Activated CD4-positive, CD25-positive, alpha-beta regulatory T cell treated with anti-CD3 and anti-CD28 coated beads, Interleukin-2, amount 50 U/mL, for 24 hours (primary cell): ENCODE results near the gene OR1I1.

Experiments
- ATAC-seq, 2 donors: fragments of 150-1000 bp; cut with Tn5 transposase; one replicate each; pipeline ENCODE4 v1.10.0; 2021; ENCODE audit warnings: mild to moderate bottlenecking in 1 of 2, moderate library complexity in 1 of 2

The OR1I1 gene

DNA sequence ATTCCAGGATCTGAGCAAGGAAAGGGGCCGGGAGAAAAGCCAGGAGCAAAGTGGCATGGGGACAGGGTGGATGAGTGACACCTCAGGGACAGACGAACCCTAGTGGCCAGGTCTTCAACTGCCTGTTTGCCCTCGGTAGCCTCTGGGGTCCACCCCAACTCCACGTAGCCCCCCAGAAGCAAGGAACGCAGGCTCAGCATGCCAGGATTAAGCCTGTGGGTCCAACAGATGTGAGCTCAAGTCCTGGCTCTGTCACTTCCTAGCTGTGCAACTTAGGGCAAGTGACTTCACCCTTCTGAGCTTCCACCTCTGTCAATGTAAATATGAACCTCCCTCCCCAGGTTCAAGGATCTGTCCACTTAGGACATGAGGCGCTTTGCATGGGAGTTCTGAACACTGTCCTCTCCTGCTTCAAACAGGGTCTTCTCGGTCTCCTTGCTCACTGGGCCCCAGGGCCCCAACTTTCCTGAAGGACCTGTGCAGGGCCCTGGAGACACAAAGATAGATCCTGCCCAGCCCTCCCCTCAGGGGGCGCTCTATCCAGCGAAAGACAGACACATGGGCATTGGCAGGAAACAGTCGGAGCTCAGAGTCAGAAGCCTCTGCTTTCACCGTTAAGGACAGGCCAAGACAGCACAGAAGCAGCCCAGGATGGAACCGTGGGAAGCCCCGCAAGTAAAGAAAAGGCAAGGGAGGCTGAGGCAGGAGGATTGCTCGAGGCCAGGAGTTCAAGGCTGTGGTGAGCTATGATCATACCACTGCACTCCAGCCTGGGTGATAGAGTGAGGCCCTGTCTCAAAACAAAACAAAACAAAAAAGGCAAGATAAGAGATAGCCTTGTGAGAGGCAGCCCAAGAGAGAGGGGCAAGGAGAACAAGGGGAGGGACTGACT lies 38.4 kb downstream of the OR1I1 start:
- ATAC-seq = no peak

- no peak for ATAC-seq
These were observed 40.5 kb downstream of the OR1I1 start for GRCh38 chr19:15122331-15123030.

DNA sequence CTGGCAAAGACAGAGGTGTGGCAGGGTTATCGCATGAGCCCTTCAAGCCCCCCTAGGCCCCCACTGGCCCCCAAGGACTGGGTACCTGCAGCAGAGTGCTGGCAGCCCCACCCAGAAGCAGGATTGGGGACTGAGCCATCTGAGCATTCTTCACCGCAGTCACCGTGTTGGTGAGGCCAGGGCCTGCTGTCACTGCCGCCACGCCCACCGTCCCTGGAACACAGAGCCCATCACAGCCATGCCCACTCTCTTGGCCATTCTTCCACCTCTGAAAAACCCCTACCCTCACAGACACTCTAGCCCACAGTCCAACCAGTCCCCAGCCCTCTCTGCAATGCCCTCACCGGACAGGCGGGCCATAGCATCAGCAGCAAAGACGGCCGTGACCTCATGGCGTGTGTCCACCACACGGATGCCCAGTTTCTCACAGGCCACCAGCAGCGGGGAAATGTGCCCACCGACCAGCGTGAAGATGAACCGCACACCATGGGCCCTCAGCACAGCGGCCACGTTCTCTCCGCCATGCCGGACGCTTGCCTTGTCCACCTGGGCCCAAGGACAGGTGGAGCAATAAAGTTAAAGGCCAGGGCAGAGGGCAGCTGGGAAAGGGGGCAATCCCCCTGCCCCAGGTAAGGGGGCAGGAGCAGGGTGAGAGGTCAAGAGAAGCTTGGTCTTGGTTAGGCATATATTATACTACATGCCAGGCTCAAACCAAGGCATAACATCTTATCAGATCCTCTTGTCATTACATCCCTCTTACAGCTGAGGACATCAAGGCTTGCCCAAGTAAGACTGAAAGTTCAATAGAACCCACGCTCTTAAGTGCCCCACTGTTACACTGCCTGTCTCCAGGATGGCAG lies 41.2 kb downstream of the OR1I1 start:
- ATAC-seq = no peak

DNA sequence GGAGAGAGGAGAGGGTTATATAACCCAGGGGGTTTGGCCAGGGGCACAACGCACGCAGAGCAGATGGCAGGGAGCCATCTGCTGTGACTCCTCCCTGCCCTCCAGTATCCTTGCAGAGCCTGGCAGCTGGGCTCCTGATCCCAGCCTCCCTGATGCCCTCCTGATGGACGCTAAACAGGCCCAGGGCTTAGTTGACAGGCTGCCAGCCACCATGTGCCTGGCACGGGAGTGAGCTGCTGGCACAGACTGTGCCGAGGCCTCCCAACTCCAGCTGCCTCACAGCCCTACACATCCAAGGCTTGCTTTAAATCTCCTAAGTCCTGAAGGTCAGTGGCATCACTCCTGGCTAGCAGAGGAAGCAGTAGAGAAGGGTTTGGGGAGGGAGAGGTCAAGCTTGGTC lies 41.9 kb downstream of the OR1I1 start:
- no peak for ATAC-seq

DNA sequence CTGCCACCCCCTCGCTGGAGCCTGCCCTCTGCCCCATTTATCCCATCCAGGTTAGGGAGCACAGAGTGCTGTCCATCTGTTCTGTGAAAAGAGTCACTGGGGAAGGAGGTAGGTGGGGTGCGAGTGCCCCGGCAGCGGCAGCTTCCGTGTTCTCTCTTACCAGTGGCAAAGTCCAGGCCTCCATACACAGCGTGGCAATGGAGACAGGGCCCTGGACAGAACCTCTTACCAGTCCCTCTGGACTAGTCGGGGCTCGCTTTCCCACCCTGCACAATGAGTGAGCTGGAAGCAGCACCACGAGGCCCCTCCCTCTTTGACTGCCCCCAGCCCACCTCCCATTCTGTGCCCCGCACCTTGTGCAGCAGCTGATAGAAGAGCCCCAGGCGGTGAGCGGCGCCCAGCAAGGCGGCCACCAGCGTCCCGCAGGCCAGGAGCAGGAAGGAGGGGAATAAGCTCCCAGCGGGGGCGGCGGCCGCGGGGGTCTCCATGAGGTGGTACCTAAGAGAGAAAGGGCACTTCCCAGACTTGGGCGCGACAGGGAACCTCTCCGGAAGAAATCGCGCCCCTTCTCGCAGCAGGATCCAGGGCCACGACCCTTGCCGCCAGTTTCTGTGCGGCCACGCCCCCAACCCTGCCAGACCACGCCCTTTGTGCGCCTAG lies 42.7 kb downstream of the OR1I1 start:
- ATAC-seq = no peak

DNA sequence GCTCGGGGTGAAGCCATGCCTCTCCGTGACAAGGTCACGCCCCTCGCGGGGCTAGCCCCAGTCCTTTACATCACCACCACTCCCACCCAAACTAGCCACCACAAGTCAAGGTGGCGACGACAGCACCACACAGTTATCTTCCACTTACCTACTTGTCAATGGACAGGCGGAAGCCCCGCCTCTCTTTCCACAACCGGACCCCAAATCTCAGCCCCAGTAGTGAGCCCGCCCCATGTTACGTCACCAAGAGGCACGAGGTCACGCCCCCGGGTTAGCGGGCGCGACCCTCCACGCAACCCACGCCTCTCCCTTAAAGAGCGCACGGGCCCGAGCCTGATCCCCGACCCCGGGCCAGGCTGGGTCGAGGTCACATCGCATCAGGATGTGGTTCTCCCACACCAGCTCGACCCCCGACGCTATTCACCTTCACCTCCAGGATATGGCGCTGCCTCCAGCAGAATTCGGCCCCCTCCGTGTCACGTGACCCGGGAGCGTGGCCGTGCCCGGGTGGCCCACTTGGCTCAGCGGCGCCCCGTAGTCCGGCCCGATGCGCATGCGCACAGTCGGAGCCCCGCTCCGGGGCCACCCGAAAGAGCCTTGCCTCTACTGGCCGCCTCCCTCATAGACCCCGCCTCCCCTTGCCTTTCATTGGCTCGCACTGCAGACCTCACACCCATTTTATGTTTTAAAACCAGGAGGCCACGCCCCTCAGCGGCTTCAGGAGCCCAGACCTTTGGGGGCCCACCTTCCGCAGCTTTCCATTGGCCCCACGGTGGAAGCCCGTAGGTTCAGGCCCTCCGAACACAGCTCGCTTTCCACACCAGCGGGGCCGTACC lies 43.4 kb downstream of the OR1I1 start:
- peak; percentile 93 to 95 for ATAC-seq

DNA sequence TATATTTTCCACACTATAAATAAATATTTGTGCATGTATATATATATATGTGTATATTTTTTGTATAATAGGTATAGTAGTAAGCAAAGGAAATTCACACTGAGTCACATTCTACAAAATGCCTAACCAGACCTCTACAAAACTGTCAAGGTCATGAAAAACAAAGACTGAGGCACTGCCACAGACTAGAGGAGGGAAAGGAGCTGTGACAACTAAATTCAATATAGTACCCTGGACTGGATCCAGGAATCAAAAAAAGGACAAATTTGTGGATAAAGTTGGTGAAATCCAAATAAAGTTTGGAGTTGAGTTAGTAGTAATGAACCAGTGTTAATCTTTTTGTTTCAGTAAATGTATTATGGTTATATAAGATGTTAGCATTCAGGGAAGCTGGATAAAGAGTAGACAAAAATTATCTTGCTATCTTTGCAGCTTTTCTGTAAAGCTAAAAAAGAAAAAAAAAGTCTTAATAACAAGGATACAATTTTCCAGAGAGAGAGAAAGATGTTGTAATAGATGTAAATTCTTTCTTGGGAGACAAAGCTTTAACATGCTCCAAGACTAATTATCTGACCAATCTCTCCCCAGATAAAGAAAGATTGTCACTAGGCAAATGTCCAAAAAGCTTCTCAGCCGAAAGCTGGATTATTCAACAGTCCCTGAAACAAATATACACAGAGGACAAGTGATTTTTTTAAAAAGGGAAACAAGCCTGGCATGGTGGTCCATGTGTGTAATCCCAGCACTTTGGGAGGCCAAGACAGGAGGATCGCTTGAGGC lies 44.3 kb downstream of the OR1I1 start:
- no peak for ATAC-seq

DNA sequence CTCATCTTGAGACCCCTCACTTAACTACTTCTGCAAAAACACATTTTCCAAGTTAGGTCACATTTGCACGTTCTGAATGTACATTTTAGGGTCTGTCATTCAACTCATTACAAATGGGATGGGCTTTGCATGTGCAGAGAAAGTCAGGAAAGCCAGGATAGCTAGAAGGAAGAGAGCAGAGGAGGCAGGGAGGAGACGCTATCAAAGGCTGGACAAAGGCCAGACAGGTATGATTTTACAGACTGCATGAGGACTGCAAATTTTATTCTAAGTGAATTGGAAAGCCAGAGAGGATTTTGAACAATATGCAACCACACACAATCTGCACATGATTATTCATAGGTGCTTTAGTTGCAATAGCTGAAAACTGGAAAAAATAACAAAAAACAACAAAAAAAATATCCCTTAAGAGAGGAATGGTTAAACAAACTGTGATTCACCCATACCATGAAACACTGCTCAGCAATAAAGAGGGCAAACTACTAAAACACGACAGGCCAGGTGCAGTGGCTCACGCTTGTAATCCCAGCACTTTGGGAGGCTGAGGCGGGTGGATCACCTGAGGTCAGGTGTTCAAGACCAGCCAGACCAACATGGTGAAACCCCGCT lies 46.3 kb downstream of the OR1I1 start:
- no peak for ATAC-seq

GRCh38 chr19:15129856-15130585 lies 48.0 kb downstream of the OR1I1 start:
- no peak for ATAC-seq

DNA sequence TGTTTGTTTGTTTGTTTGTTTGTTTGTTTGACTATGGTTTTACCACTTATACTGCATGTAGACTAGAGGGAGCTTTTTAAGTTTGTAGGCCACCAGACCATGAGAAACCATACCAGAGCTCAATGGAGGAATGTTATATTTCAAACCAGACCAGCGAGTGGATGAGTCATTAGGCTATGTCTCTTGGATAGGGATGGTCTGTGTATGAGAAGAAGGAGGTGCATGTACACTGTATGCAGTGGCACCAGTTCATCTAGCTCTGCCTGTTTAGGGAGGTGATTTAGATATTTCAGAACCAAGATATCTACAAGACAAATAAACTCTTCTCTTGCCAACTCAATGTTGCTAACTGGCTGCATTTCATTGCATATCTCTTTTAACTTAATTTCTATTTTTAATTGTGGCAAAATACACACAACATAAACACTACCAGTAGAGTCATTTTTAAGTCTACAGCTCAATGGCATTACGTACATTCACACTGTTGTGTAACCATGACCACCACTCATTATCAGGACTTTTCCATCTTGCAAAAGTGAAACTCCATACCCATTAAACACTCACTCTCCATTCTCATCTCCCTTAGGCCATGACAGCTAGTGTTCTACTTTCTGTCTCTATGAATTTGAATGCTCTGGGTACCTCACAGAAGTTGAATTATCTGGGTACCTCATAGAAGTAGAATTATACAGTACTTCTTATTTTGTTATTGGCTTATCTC lies 54.4 kb downstream of the OR1I1 start:
- peak in 1 of 2 donors; percentile 43 for ATAC-seq

GRCh38 chr19:15137777-15138176 lies 55.8 kb downstream of the OR1I1 start:
- no peak for ATAC-seq

GRCh38 chr19:15138427-15138826 lies 56.4 kb downstream of the OR1I1 start:
- no peak for ATAC-seq

DNA sequence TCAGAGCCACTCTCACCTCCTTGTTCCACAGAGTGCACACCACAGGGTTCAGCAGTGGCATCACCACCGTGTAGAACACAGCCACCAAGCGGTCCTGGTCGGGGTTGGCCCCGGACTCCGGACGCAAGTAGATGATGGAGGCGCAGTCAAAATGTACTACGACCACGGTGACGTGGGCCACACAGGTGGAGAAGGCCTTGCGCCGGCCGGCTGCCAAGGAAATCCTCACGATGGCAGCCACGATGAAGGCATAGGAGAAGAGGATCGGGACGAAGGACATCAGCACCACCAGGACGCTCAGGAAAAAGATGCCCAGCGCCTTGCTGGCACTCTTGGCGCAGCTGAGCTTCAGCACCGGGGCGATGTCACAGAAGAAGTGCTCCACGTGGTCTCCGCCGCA lies 59.1 kb downstream of the OR1I1 start:
- ATAC-seq = no peak

DNA sequence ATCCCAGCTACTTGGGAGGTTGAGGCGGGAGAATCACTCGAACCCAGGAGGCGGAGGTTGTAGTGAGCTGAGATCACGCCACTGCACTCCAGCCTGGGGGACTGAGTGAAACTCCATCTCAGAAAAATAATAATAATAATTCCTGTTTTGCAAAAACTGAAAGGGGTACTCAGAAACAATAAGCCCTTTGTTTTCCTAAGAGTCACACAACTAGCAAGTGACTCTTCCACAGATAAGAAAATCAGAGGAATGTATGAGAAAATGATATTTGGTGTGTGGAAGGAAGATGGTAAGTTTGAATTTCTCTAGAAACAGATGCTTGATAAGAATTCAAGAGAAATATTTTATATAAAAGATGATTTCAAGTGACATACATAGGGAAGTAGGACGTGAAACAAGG lies 60.3 kb downstream of the OR1I1 start:
- no peak for ATAC-seq
